ENCODE data around the gene CALCOCO2.

DNA sequence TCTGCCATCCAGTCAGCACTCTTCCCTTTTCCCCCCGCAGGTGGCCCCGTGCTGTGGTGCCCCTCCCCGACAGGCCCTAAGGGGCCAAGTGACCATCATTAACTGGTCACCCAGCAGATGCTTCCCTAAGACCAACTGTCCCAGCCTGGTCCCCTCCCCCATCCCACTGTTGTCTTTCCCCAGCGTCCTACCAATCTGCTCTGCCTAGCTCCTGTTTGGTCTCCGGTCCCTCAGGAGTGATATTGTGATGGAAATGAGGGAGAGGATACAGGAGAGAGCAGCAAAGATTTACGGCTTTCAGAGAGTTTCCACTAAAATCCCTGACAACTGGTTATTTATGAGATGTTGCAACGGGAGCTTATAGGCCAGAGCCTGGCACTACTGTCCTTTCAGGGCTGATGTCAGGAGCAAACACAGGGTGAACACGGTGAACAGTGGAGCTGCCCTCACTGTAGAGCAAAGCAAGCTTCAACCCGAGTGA lies 12.4 kb upstream of the CALCOCO2 start:
- TF ChIP-seq, protein P1, sequence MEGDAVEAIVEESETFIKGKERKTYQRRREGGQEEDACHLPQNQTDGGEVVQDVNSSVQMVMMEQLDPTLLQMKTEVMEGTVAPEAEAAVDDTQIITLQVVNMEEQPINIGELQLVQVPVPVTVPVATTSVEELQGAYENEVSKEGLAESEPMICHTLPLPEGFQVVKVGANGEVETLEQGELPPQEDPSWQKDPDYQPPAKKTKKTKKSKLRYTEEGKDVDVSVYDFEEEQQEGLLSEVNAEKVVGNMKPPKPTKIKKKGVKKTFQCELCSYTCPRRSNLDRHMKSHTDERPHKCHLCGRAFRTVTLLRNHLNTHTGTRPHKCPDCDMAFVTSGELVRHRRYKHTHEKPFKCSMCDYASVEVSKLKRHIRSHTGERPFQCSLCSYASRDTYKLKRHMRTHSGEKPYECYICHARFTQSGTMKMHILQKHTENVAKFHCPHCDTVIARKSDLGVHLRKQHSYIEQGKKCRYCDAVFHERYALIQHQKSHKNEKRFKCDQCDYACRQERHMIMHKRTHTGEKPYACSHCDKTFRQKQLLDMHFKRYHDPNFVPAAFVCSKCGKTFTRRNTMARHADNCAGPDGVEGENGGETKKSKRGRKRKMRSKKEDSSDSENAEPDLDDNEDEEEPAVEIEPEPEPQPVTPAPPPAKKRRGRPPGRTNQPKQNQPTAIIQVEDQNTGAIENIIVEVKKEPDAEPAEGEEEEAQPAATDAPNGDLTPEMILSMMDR (conservative IDR thresholded peaks at IDR 0.05; ENCODE audit: low read length): no peak
- TF ChIP-seq EZH2phosphoT487 (IDR thresholded peaks at IDR 0.05; ENCODE audit: borderline replicate concordance): no peak
